ENCODE data around the gene AARS2.
"Not testable (repeated sequence)": the region's sequence is repeated elsewhere in the genome, so short reads cannot be mapped to it uniquely, and the experiment has no call there.

Gene AARS2

GRCh38 chr6:44312901-44313788 is at the start of gene AARS2:
TSS of gene AARS2 (minus strand) at chr6:44313347. CDS start at chr6:44313323, 24 bp downstream.
- peak; percentile 59 for DNase-seq

- DNase-seq = no peak
These were observed 48.8 kb upstream of the AARS2 start for GRCh38 chr6:44361947-44362346.

- DNase-seq = no peak
These were observed 46.8 kb upstream of the AARS2 start for GRCh38 chr6:44359973-44360372.

GRCh38 chr6:44356487-44356886 is 43.3 kb upstream of the AARS2 start:
- DNase-seq = no peak

- DNase-seq = no peak
These were observed 42.5 kb upstream of the AARS2 start for GRCh38 chr6:44355640-44356039.

- no peak for DNase-seq
These were observed 40.2 kb upstream of the AARS2 start for GRCh38 chr6:44353336-44353735.

GRCh38 chr6:44352259-44352658 is 39.1 kb upstream of the AARS2 start:
- no peak for DNase-seq

GRCh38 chr6:44350650-44350994 is 37.5 kb upstream of the AARS2 start:
- DNase-seq = not testable (repeated sequence)

GRCh38 chr6:44349904-44350649 is 36.9 kb upstream of the AARS2 start:
- DNase-seq = no peak

GRCh38 chr6:44346818-44347217 is 33.7 kb upstream of the AARS2 start:
- DNase-seq = not testable (repeated sequence)

GRCh38 chr6:44342489-44342888 is 29.3 kb upstream of the AARS2 start, which contains the start of gene SPATS1:
TSS of gene SPATS1 (plus strand) at chr6:44342650. CDS start at chr6:44343096, 446 bp downstream.
- DNase-seq = no peak

GRCh38 chr6:44342052-44342451 is 28.9 kb upstream of the AARS2 start:
- DNase-seq = no peak

- DNase-seq = no peak
These were observed 28.1 kb upstream of the AARS2 start for GRCh38 chr6:44341095-44341890.

- DNase-seq = no peak
These were observed 26.8 kb upstream of the AARS2 start for GRCh38 chr6:44339763-44340625.

- no peak for DNase-seq
These were observed 26.2 kb upstream of the AARS2 start for GRCh38 chr6:44339301-44339700.

GRCh38 chr6:44338228-44339122 is 25.3 kb upstream of the AARS2 start:
- peak; percentile 21 for DNase-seq

- DNase-seq = no peak
These were observed 22.5 kb upstream of the AARS2 start for GRCh38 chr6:44335631-44336030.

GRCh38 chr6:44333942-44334341 is 20.8 kb upstream of the AARS2 start:
- no peak for DNase-seq

- DNase-seq = no peak
These were observed 20.2 kb upstream of the AARS2 start for GRCh38 chr6:44333273-44333919.

GRCh38 chr6:44332585-44332984 is 19.4 kb upstream of the AARS2 start:
- no peak for DNase-seq

GRCh38 chr6:44329858-44330257 is 16.7 kb upstream of the AARS2 start:
- no peak for DNase-seq

All from NCI-H2081 treated with DMSO at 0.1 percent for 48 hours (cell line).